Endometrial microvascular endothelial cells (primary cell): ENCODE measurements around the gene KRTAP10-7. TPM values are rescaled to one million over a fixed set of nuclear protein-coding genes. Genes with fewer than 3 reads are reported as not detected.
"Not testable (repeated sequence)": the region's sequence is repeated elsewhere in the genome, so short reads cannot be mapped to it uniquely, and the experiment has no call there.

ENCODE experiments used
- in situ Hi-C: cut with HindIII; loops from 2 replicates; pipeline ENCODE4 v1.10.0; 2017; ENCODE audit warnings: low sequenced_read_pairs, low pct_unique_long_range_greater_than_20kb; ENCODE audit errors: inconsistent ontology term
- total RNA-seq: library from RNA; depleted of rRNA; stranded (reverse); fragments of >200 nt; gene quantifications from one replicate; pipeline ENCODE4 v1.2.3, GENCODE V29; 2015; ENCODE audit errors: inconsistent ontology term

KRTAP10-7 gene
- total RNA-seq, 1 donor from 2014 or later = not detected

- in situ Hi-C loops = no loop called here
Observed at GRCh38 chr21:44569861-44570517, 30.4 kb upstream of the KRTAP10-7 start.

- in situ Hi-C loops = no loop called here
Observed at GRCh38 chr21:44571296-44571695, 29.1 kb upstream of the KRTAP10-7 start.

- in situ Hi-C loops = no loop called here
Observed at GRCh38 chr21:44571844-44572782, 28.3 kb upstream of the KRTAP10-7 start.

- in situ Hi-C loops = no loop called here
Observed at GRCh38 chr21:44572959-44573583, 27.3 kb upstream of the KRTAP10-7 start.

GRCh38 chr21:44573630-44574456, 26.6 kb upstream of the KRTAP10-7 start, which contains the start of gene KRTAP10-4:
Gene KRTAP10-4, plus strand, starts transcription at chr21:44573729. Its CDS starts 30 bp downstream, at chr21:44573759.
- in situ Hi-C loops = not testable (repeated sequence)

- in situ Hi-C loops = no loop called here
Observed at GRCh38 chr21:44574457-44575306, 25.7 kb upstream of the KRTAP10-7 start.

- in situ Hi-C loops = no loop called here
Observed at GRCh38 chr21:44575307-44576024, 24.9 kb upstream of the KRTAP10-7 start.

- in situ Hi-C loops = no loop called here
Observed at GRCh38 chr21:44576025-44576420, 24.4 kb upstream of the KRTAP10-7 start.

- in situ Hi-C loops = no loop called here
Observed at GRCh38 chr21:44578371-44579055, 21.9 kb upstream of the KRTAP10-7 start.

GRCh38 chr21:44579056-44579832, 21.2 kb upstream of the KRTAP10-7 start:
- in situ Hi-C loops = no loop called here

- in situ Hi-C loops = no loop called here
Observed at GRCh38 chr21:44579833-44580144, 20.6 kb upstream of the KRTAP10-7 start.

- in situ Hi-C loops = not testable (repeated sequence)
Observed at GRCh38 chr21:44580231-44580821, 20.1 kb upstream of the KRTAP10-7 start, which contains the start of gene KRTAP10-5. Gene KRTAP10-5, minus strand, starts transcription at chr21:44580604. Its CDS starts 26 bp downstream, at chr21:44580578.

- in situ Hi-C loops = no loop called here
Observed at GRCh38 chr21:44581158-44581557, 19.2 kb upstream of the KRTAP10-7 start.

- in situ Hi-C loops = no loop called here
Observed at GRCh38 chr21:44582055-44582454, 18.3 kb upstream of the KRTAP10-7 start.

- in situ Hi-C loops = no loop called here
Observed at GRCh38 chr21:44583089-44583799, 17.2 kb upstream of the KRTAP10-7 start.
